Ectodermal cell (in vitro differentiated cells): ENCODE results near the gene GNAZ.
"Not testable (repeated sequence)": the region's sequence is repeated elsewhere in the genome, so short reads cannot be mapped to it uniquely, and the experiment has no call there.

Experiments
- H3K27ac ChIP-seq: 2 replicates; pipeline ENCODE4 v1.7.0; 2013; ENCODE audit warnings: mild to moderate bottlenecking, low read depth, low read length; ENCODE audit not compliant: insufficient read depth, poor library complexity, severe bottlenecking
- H3K27me3 ChIP-seq: 2 replicates; pipeline ENCODE4 v1.7.0; 2013; ENCODE audit warnings: mild to moderate bottlenecking, low read length; ENCODE audit not compliant: insufficient read depth, control insufficient read depth, poor library complexity, severe bottlenecking
- H3K36me3 ChIP-seq: one replicate; pipeline ENCODE4 v1.7.0; 2013; ENCODE audit warnings: low read length; ENCODE audit not compliant: control insufficient read depth, insufficient read depth
- H3K4me1 ChIP-seq: one replicate; pipeline ENCODE4 v1.7.0; 2013; ENCODE audit warnings: low read length; ENCODE audit not compliant: control insufficient read depth, insufficient read depth
- H3K4me3 ChIP-seq: 2 replicates; pipeline ENCODE4 v1.7.0; 2013; ENCODE audit warnings: low read depth, low read length, control low read depth; ENCODE audit not compliant: insufficient read depth
- H3K9me3 ChIP-seq: 2 replicates; pipeline ENCODE4 v1.7.0; 2013; ENCODE audit warnings: mild to moderate bottlenecking, low read length, moderate library complexity; ENCODE audit not compliant: control insufficient read depth
- WGBS, 2 experiments: methylation state at CpG; one replicate each; pipeline ENCODE4 v1.1.7; 2013; ENCODE audit warnings: missing lambda C conversion rate in 2 of 2; 5-methylcytosine and 5-hydroxymethylcytosine counted together

GNAZ gene

GRCh38 chr22:23128269-23129108, 58.2 kb downstream of the GNAZ start:
- no peaks in the 10 kb centered on the region for H3K9me3 ChIP-seq
- no peaks in the 10 kb centered on the region for H3K4me1 ChIP-seq
- H3K27me3 ChIP-seq, result no peaks in the 10 kb centered on the region
- no peak overlapping the region for H3K27ac ChIP-seq
- 51% methylated on average over 14 of the region's 14 CpGs for WGBS, 2 experiments
- H3K36me3 ChIP-seq, result no peaks in the 10 kb centered on the region
- H3K4me3 ChIP-seq, result no peak overlapping the region

GRCh38 chr22:23129149-23129548, 58.8 kb downstream of the GNAZ start:
- no peaks in the 10 kb centered on the region for H3K27me3 ChIP-seq
- H3K4me3 ChIP-seq, result no peak overlapping the region
- H3K4me1 ChIP-seq, result no peaks in the 10 kb centered on the region
- WGBS, 2 experiments, result 83% methylated on average over 10 of the region's 10 CpGs
- H3K27ac ChIP-seq, result no peak overlapping the region
- no peaks in the 10 kb centered on the region for H3K36me3 ChIP-seq
- no peaks in the 10 kb centered on the region for H3K9me3 ChIP-seq

- Histone ChIP-seq H3K36me3 (no peaks in the 10 kb centered on the region), H3K27me3 (no peaks in the 10 kb centered on the region), H3K9me3 (no peaks in the 10 kb centered on the region), H3K4me1 (no peaks in the 10 kb centered on the region), H3K4me3 (no peak overlapping the region), H3K27ac (no peak overlapping the region)
- WGBS, 2 experiments, result 85 to 90% methylated on average over 3 of the region's 3 CpGs
These were observed 60.4 kb downstream of the GNAZ start for GRCh38 chr22:23130697-23131096.

GRCh38 chr22:23131931-23132330, 61.6 kb downstream of the GNAZ start:
- H3K4me3 ChIP-seq, result no peak overlapping the region
- H3K27me3 ChIP-seq, result no peaks in the 10 kb centered on the region
- WGBS, 2 experiments, result 90 to 94% methylated on average over 6 of the region's 6 CpGs
- H3K27ac ChIP-seq, result no peak overlapping the region
- no peaks in the 10 kb centered on the region for H3K9me3 ChIP-seq
- H3K36me3 ChIP-seq, result no peaks in the 10 kb centered on the region
- H3K4me1 ChIP-seq, result no peaks in the 10 kb centered on the region

GRCh38 chr22:23132376-23133091, 62.2 kb downstream of the GNAZ start:
- Histone ChIP-seq H3K4me3 (no peak overlapping the region), H3K9me3 (no peaks in the 10 kb centered on the region)
- 90 to 94% methylated on average over 10 of the region's 10 CpGs for WGBS, 2 experiments

GRCh38 chr22:23133922-23134321, 63.6 kb downstream of the GNAZ start:
- WGBS, 2 experiments, result 91 to 94% methylated on average over 10 of the region's 10 CpGs
- Histone ChIP-seq H3K36me3 (no peaks in the 10 kb centered on the region), H3K9me3 (no peaks in the 10 kb centered on the region), H3K4me3 (no peak overlapping the region), H3K4me1 (no peaks in the 10 kb centered on the region), H3K27me3 (no peaks in the 10 kb centered on the region), H3K27ac (no peak overlapping the region)

More at GRCh38 chr22:23132376-23133091, 62.2 kb downstream of the GNAZ start:
- no peak overlapping the region for H3K27ac ChIP-seq
- H3K4me1 ChIP-seq, result no peaks in the 10 kb centered on the region
- H3K36me3 ChIP-seq, result no peaks in the 10 kb centered on the region
- no peaks in the 10 kb centered on the region for H3K27me3 ChIP-seq

DNA sequence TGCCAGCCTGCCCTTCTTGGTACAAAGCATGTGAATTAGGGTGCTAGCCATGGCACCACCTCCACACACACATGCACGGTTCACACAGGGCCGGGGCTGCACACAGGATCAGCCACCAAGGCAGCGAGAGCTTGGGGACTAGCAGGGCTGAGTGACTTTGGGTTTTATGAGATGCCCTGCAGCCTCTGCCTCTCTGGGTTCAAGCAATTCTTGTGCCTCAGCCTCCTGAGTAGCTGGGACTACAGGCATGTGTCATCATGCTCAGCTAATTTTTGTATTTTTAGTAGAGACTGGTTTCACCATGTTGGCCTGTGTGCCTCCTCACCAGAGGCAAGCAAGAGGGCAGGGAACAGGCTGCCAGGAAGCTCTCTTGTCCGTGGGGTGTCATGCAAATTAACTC, 66.7 kb downstream of the GNAZ start:
- H3K4me3 ChIP-seq, H3K36me3 ChIP-seq, H3K9me3 ChIP-seq, H3K27ac ChIP-seq, H3K4me1 ChIP-seq, H3K27me3 ChIP-seq: not testable (repeated sequence)
- 77 to 85% methylated on average over 3 to 4 of the region's 4 CpGs for WGBS, 2 experiments

DNA sequence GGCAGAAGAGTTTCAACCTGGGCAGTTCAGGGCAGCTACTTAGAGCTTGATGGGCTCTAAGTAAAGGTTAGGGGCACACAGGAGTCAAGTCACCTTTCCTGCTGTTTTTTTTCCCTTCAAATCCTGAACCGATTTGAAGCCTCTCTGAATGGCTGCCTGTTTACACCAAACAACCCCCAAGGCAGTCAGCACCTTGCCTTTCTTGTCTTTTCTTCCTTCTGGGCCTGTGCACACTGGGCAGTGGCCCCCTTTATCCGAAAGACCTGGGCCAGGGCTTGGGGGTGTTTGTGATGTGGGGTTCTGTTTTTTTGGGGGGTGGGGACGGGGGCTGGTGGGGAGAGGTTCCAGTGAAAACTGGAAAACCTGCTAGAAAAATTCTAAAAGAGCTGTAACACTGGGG, 67.1 kb downstream of the GNAZ start:
- Histone ChIP-seq H3K27me3 (no peaks in the 10 kb centered on the region), H3K4me3 (no peak overlapping the region), H3K27ac (no peak overlapping the region), H3K4me1 (peaks cover 7% of the 10 kb centered on the region), H3K36me3 (no peaks in the 10 kb centered on the region), H3K9me3 (no peaks in the 10 kb centered on the region)
- 58 to 70% methylated on average over 3 of the region's 3 CpGs for WGBS, 2 experiments

DNA sequence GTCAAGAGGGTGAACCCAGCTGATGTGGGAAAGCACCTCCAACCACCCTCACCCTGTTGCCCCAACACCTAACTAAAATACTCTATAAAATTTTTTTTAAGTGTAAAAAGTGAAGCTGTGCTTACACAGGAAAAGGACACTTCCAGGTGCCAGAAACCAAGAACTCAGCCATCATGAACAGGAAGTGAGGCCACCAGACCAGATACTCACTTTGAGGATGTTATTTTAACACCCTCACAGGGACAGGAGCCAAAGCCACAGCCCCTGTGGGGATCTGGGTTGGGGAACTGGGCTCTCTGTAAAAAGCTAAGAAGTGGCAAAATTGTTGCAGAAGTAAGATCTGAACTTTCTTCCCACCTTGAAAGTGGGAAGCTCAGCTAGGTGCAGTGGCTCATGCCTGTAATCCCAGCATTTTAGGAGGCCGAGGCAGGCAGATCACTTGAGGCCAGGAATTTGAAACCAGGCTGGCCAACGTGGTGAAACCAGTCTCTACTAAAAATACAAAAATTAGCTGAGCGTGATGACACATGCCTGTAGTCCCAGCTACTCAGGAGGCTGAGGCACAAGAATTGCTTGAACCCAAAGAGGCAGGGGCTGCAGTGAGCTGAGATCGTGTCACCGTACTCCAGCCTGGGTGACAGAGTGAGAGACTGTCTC, 67.7 kb downstream of the GNAZ start:
- H3K9me3 ChIP-seq, result no peaks in the 10 kb centered on the region
- H3K27me3 ChIP-seq, result no peaks in the 10 kb centered on the region
- WGBS, 2 experiments, result 81 to 82% methylated on average over 5 of the region's 5 CpGs
- no peaks in the 10 kb centered on the region for H3K36me3 ChIP-seq
- H3K4me1 ChIP-seq, result peaks cover 11% of the 10 kb centered on the region
- no peak overlapping the region for H3K4me3 ChIP-seq
- H3K27ac ChIP-seq, result no peak overlapping the region
